T-helper 2 cell treated with Interferon-gamma antibody and Interleukin-4, amounts not matched to agents 100 ng/mL and 5 ng/mL, for 36 hours (primary cell): ENCODE results near the gene LENG8. TPM values are rescaled to one million over a fixed set of nuclear protein-coding genes. Genes with fewer than 3 reads are reported as not detected.

Experiments
- intact Hi-C: fragments of 100-400 bp; cut with micrococcal nuclease; formaldehyde crosslinking; loops from one replicate; pipeline ENCODE4 v1.15.1; 2023
- total RNA-seq: library from RNA; stranded (reverse); gene quantifications from 2 replicates; pipeline ENCODE4 v1.2.3, GENCODE V29; 2022

LENG8 gene
- total RNA-seq, 1 donor from 2014 or later: 215 TPM

GRCh38 chr19:54460230-54461005, 11.4 kb downstream of the LENG8 start:
- intact Hi-C loops: loop anchor here (5.0 to 10.0 kb wide), 6 partner anchors 298 to 1182 kb away; partner anchors contain the start of genes CNOT3, MYADM, NDUFA3 and OSCAR

GRCh38 chr19:54461210-54461609, 12.2 kb downstream of the LENG8 start:
- intact Hi-C loops: loop anchor here (5.0 to 10.0 kb wide), 6 partner anchors 299 to 1181 kb away; partner anchors contain the start of genes CNOT3, MYADM, NDUFA3 and OSCAR

GRCh38 chr19:54461613-54462012, 12.6 kb downstream of the LENG8 start:
- intact Hi-C loops: loop anchor here (5.0 to 10.0 kb wide), 6 partner anchors 299 to 1181 kb away; partner anchors contain the start of genes CNOT3, MYADM, NDUFA3 and OSCAR

GRCh38 chr19:54462047-54462654, 13.2 kb downstream of the LENG8 start:
- intact Hi-C loops: loop anchor here (5.0 to 10.0 kb wide), 6 partner anchors 300 to 1180 kb away; partner anchors contain the start of genes CNOT3, MYADM, NDUFA3 and OSCAR

GRCh38 chr19:54462655-54463530, 13.9 kb downstream of the LENG8 start:
- intact Hi-C loops: loop anchor here (1.0 to 10.0 kb wide), 8 partner anchors 14 to 1179 kb away; partner anchors contain the start of genes CNOT3, LENG8, MBOAT7 and MYADM

GRCh38 chr19:54463531-54464043, 14.6 kb downstream of the LENG8 start, which contains the start of gene LENG9:
Gene LENG9 (minus strand): TSS chr19:54463778. CDS start chr19:54463526, 252 bp downstream.
- intact Hi-C loops: loop anchor here (1.0 to 10.0 kb wide), 11 partner anchors 14 to 1179 kb away; partner anchors contain the start of genes CNOT3, HSPBP1, LENG8 and MBOAT7

- intact Hi-C loops: loop anchor here (1.0 to 10.0 kb wide), 9 partner anchors 302 to 1178 kb away; partner anchors contain the start of genes CNOT3, HSPBP1, MYADM and NDUFA3
Observed at GRCh38 chr19:54464044-54464629, 15.1 kb downstream of the LENG8 start.

- intact Hi-C loops: loop anchor here (1.0 to 10.0 kb wide), 9 partner anchors 303 to 1177 kb away; partner anchors contain the start of genes CNOT3, HSPBP1, MYADM and NDUFA3
Observed at GRCh38 chr19:54464630-54465425, 15.8 kb downstream of the LENG8 start.

GRCh38 chr19:54465426-54466109, 16.6 kb downstream of the LENG8 start:
- intact Hi-C loops: loop anchor here (2.0 to 10.0 kb wide), 2 partner anchors 789 to 1011 kb away; partner anchors contain the start of genes PPP6R1 and ZNF628

- intact Hi-C loops: loop anchor here (10.0 kb wide), 1 partner anchor 789 kb away; the partner anchor contains the start of gene PPP6R1
Observed at GRCh38 chr19:54466110-54466480, 17.1 kb downstream of the LENG8 start.

GRCh38 chr19:54469496-54469934, 20.5 kb downstream of the LENG8 start:
- intact Hi-C loops: loop anchor here (10.0 kb wide), 1 partner anchor 785 kb away; the partner anchor contains the start of gene PPP6R1

GRCh38 chr19:54470276-54470887, 21.4 kb downstream of the LENG8 start:
- intact Hi-C loops: no loop called here

GRCh38 chr19:54470991-54471782, 22.2 kb downstream of the LENG8 start:
- intact Hi-C loops: no loop called here

- intact Hi-C loops: no loop called here
Observed at GRCh38 chr19:54473071-54473891, 24.3 kb downstream of the LENG8 start, which contains the start of gene CDC42EP5. Gene CDC42EP5 (minus strand): TSS chr19:54473296. CDS start chr19:54465547, 7,749 bp downstream.

- intact Hi-C loops: no loop called here
Observed at GRCh38 chr19:54473892-54474372, 24.9 kb downstream of the LENG8 start.

GRCh38 chr19:54475706-54476105, 26.7 kb downstream of the LENG8 start:
- intact Hi-C loops: no loop called here
